HG03442 (cell line): Measurements from ENCODE around the gene TMEM209.

Experiments
- ATAC-seq: cut with Tn5 transposase; IDR thresholded peaks from one replicate; pipeline ENCODE4 v1.9.1; 2021; ENCODE audit warnings: mild to moderate bottlenecking, moderate library complexity; ENCODE audit not compliant: unreplicated experiment

Gene TMEM209

GRCh38 chr7:130144312-130145171, 60.7 kb downstream of the TMEM209 start:
- ATAC-seq = no peak

DNA sequence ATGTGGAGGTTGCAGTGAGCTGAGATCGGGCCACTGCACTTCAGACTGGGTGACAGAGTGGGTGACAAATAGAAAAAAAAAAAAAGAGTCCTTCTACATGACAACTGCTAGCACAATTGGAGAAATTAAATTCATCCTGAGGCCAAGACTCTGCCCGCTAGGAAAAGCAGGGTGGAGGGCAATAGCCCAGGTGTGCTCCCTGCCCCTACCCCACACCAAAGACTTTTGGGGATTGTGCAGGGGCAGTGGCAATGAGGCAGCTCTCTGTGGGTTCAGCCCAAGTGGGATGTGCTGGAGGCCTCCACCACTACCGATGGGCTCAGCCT, 61.3 kb downstream of the TMEM209 start:
- ATAC-seq = no peak

- no peak for ATAC-seq
Measured at GRCh38 chr7:130143334-130143732, 61.9 kb downstream of the TMEM209 start.

GRCh38 chr7:130142654-130143333, 62.4 kb downstream of the TMEM209 start:
- no peak for ATAC-seq

GRCh38 chr7:130141884-130142653, 63.1 kb downstream of the TMEM209 start:
- ATAC-seq = no peak

GRCh38 chr7:130141161-130141883, 63.9 kb downstream of the TMEM209 start:
- ATAC-seq = no peak

GRCh38 chr7:130140551-130141160, 64.5 kb downstream of the TMEM209 start:
- ATAC-seq = no peak

GRCh38 chr7:130139193-130139960, 65.8 kb downstream of the TMEM209 start:
- ATAC-seq = no peak

DNA sequence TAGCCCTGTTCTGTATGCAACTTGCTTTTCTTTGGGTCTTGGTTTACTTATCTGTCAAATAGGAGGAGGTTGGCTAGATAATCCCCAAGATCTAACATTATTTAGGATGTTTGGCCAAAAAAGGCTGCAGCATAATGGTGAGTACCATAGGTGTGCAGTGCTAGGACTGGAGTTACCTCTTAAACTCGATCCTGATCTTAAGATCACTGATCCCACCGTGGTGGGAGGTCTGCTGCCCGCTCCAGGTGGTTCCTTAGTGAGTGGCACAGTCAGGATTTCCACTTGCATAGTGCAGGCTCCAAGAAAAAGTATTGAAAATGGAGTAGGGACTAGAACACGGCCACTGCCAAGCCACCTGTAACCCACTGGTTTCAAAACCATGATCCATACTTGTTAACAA, 68.0 kb downstream of the TMEM209 start:
- ATAC-seq = no peak

DNA sequence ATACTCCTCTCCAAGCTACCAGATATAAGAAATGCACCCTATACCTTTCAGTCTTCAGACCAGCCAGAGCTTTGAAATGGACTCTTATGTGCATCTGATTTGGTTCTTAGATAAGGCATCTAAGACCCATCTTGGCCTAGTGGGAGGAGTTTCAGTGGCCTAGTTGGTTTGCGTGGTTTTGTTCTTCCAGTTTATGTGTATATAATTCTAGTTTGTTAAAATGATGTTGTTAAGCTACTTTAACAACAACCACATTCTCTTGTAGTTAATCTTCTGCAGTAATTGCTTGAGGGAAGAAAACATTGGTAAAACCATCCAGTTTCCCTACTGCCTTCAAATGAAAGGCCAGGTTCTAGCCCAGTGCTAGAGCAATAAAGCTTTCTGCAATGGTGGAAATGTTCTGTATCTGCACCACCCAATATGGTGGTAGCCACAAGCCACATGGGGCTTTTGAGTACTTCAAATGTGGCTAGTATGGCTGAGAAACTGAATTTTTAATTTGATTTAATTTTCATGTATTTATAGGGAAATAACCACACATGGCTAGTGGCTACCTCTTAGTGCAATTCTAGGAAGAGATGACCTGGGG, 68.5 kb downstream of the TMEM209 start:
- ATAC-seq = no peak

DNA sequence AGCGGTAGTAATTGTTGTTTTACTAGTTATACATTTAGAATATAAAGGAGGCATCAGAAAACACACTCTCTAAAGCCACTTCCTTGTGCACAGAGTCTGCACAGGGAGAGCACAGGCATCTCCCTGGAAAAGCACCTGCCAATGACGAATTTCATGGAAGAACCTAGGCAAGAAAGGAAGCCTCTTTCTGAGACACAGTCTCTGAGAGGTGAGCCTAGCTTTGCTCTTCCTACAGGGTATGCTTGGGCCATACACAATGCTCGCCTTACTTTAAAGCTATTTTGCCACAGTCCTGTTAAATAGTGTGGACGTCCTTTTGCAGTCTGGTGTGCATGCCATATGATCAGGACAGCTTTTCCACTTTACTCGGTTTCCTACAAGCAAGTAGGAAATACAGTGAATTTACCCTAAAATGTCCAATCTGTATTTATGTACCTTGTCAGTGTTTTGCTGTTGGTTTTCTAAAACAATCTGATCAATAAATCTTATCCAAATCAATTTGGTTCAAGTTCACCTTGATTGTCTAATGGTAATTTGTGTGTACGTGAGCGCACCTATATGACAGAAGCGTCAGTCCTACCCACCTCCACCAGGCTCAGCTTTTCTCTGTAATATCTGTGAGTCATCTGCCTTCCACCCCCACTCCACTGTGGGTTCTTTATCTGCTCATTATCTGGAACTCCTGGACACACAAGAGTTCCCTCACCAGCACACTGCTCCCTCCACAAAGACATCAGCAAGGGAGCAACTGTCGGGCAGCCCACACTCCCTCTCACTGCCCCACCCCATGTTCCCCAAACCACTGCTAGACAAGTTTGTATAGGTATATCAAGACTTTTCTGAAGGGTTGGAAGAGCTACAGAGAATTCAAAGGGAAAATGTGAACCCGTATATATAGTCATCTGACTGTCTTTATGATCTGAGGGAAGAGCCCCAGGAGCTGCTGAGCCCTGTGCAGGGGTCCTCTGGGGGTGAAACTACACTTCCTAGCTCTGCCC, 69.7 kb downstream of the TMEM209 start:
- no peak for ATAC-seq

- ATAC-seq = no peak
Measured at GRCh38 chr7:130134726-130135125, 70.5 kb downstream of the TMEM209 start.

DNA sequence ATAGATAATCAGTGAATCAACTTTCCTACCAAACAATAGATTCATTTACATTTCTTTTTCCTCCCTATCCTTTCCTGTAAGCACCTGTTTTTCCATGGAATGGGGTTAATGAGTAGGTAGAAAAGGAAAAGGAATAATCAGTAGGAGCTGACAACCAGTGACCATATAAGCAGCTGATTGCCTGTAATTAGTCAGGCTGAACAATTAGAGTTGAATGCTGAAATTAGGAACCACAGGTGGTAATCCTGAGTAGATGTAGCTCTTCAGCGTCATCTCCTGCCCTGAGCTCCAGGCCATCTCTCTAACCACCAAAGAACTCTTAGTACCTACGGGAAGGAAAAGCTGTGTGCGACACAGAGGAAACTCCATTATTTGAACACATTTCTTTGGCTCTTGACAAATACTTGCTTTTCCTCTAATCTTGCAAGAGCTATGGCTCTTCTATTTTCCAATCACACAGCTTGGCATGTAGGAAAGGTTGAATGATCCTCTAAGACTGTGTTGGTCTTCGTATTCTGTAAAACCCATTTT, 71.0 kb downstream of the TMEM209 start:
- no peak for ATAC-seq

- no peak for ATAC-seq
Measured at GRCh38 chr7:130133029-130133782, 72.0 kb downstream of the TMEM209 start.

DNA sequence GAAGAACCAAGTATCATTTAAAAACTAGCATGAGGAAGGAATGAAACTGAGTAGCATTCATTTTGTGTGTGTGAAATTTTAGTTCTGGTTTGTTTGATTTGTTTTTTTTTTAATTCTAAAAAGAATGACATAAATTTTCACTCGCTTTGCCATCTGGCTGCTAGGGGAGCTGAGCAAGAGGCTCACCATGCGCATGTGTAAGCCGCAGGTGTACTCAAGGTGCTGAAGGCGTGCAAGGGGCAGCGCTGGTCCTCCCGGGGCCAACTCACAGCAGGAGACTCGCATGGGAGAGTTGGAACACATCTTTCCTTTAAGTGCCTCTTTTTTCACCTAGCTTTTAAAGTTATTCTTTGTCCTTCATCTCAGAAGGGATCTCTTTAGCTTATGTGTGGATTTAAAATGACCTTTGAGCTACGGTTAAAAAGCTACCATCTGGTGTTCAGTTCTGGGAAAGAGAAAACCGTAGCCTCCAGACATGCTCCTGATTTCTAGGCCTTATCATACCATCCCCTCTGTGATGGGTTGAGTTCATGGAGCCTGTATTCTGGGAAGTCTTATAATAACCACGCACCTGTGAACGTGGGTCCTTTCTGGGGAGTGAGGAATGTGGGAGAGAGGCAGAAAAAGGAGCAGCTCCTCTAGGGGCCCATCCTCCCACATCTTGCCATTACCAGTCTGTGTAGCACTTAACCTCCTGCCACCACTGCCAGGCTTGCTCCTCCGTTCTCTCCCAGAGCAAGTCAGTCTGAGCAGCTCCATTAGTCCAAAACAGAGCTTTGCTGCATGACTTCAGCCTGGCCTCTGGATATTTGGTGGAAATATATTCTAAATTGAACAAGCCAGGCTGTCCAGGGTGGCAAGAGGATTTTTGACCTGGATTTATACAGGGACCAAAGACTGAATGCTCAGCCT, 73.0 kb downstream of the TMEM209 start:
- ATAC-seq = no peak

GRCh38 chr7:130131191-130131834, 73.9 kb downstream of the TMEM209 start:
- ATAC-seq = no peak
